CD4-positive, alpha-beta T cell treated with Interleukin-15 for 4 hours (primary cell): ENCODE data around the gene LAMP2.
A peak's percentile ranks its signal among the peaks of the same experiment; 100 is the strongest.
"Not testable (repeated sequence)": the region's sequence is repeated elsewhere in the genome, so short reads cannot be mapped to it uniquely, and the experiment has no call there.

Experiments
- DNase-seq: peaks from one replicate; pipeline ENCODE4 v3.0.0-alpha.2; 2020; ENCODE audit warnings: low spot score

LAMP2 gene

GRCh38 chrX:120468825-120469525 lies at the start of gene LAMP2:
TSS of gene LAMP2 (minus strand) at chrX:120469296. CDS start at chrX:120469169, 127 bp downstream.
- peak; percentile 76 for DNase-seq

- DNase-seq = no peak
Measured at GRCh38 chrX:120517936-120518335, 48.8 kb upstream of the LAMP2 start.

DNA sequence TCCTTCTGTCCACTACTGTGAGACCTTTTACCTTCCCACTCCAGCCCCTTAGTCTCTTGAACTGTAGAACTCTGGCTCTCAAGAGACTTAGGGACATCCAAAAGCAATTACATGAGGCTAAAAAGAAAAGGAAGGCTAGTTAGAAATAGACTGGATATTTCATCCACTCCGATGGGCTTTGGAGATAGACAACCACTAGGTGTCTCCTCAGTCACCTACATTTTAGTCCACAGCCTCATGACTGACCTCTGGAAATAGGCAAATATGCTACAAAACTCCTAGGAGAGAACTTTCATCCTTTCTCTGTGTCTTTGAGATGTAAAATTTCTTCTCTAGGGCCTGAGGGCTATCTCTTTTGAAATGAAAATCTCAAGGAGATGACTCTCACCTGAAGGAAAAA lies 45.1 kb upstream of the LAMP2 start:
- DNase-seq = no peak

- no peak for DNase-seq
Measured at GRCh38 chrX:120512627-120513026, 43.5 kb upstream of the LAMP2 start.

- no peak for DNase-seq
Measured at GRCh38 chrX:120512222-120512621, 43.1 kb upstream of the LAMP2 start.

DNA sequence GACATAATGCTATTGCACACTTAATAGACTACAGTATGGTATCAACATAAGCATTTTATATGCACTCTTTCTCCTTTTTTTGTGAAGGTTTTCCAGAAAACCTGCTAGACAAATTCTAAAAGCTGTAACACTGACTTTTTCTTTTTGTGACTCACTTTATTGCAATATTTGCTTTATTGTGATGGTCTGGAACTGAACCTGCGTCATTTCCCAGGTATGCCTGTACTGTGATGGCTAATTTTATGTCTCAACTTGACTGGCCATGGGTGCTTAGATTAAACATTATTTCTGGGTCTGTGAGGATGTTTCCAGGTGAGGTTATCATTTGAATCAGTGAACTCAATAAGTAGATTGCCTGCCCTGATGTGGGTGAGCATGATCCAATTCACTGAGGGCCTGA lies 35.5 kb upstream of the LAMP2 start:
- DNase-seq = no peak

DNA sequence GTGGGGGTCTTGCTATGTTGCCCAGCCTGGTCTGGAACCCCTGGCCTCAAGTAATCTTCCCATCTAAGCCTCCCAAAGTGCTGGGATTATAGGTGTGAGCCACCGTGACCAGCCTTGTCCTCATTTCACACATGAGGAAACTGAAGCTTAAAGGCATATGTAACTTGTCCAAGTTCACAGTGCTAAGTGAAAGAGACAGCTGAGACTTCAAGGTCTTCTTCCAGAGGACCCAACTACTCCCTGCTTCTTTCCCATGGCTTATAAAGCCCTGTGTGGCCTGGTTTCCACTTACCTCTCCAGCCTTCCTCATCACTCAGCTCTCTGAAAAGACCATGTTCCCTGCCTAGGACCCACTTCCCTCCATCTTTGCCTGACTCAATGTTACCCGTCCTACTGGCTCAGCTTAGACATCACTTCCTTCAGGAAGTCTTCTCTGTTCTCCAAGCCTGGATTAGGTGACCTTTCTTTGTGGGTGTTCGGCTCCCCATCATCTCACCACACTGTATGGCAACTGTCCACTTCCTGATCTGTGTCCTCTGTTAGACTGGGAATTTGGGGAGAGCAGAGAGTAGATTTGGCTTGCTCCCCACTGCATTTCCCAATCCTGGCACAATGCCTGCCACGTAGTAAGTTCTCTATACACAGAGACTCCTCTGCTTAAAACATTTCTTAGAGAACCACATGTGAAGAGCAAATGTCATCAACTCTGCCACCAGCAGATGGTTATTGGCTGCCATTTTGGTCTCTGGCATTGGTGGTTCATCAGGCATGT lies 30.4 kb upstream of the LAMP2 start:
- DNase-seq = no peak

DNA sequence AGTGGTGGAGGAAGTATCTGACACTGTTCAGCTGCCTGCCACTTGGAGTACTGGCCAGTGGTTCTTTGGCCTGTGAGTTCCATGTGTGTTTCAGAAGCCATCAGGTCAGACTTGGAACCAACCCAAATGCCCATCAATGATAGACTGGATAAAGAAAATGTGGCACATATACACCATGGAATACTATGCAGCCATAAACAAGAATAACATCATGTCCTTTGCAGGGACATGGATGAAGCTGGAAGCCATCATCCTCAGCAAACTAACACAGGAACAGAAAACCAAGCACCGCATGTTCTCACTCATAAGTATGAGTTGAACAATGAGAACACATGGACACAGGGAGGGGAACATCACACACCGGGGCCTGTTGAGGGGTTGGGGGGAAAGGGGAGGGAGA lies 21.0 kb upstream of the LAMP2 start:
- DNase-seq = not testable (repeated sequence)

DNA sequence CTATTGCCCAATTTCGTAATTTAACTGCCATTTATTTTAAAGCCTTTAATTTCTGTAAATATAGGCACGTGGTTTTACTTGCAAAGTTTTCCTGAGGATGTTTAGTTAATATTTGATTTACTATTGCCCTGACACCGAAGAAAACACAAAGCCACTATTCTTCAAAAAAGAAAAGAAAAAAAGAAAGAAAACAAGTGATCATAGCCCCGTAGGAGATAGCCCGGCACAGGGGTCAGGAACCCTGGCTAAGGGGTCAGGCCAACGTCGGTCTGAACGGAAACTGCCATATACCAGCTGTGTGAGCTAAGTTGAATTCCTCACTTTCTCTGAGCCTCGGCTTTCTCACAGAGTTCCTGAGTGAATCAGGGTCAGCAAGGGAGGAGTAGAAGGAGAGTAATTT lies 17.7 kb upstream of the LAMP2 start:
- no peak for DNase-seq

DNA sequence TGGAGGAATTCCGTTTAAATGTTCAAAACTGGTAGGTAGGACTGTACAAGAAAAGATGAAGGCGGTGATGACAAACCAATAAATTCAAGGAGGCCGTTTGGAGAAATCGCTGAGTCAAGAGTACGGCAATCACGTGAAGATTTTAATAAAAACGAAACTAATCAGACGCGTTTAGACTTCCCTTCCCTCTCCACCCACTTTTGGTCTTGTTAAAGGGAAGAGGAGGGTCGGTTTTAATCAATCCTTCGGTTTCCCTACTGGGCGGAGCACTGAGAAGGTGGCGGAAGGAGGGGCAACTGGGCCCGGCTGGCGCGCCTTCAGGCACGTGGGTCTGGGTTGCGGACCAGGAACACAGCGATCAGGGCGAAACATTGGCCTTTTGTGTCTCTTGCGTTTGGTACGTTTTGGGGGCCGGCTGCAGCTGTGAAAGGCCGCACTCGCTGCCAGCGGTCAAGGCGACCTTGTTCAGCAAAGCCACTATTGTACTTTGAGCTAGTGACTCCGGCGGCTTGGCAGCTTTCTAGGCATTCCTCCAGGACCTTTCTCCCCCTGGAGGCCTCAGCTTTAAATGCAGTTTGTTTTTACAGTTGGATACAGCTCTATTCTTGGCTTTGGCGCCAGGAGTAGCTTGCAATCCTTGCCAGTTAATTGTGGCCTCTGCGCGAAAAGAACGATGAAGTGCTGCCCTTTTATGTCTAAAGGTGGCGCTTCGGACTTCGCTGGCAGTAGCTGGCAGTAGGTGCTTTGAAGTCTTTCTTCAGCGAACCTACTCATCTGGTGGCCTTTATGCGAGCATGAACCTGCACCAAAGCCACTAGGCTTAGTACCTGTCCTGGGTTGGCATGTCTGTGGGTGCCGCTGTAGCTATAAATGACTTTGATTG lies 16.8 kb upstream of the LAMP2 start:
- peak; percentile 60 for DNase-seq

DNA sequence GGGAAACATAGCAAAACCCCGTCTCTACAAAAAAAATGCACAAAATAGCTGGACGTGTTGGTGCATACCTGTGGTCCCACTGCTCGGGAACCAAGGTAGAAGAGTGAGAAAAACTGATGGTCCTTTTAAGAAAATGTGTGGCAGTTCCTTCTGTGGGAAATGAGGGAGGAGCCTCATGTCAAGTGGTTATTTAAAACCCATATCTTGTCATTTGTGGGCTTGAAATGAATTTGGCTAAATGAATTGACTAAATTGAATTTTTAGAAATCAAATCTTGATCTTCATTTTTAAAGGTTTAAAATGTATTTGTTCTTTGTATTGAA lies 16.2 kb upstream of the LAMP2 start:
- no peak for DNase-seq

DNA sequence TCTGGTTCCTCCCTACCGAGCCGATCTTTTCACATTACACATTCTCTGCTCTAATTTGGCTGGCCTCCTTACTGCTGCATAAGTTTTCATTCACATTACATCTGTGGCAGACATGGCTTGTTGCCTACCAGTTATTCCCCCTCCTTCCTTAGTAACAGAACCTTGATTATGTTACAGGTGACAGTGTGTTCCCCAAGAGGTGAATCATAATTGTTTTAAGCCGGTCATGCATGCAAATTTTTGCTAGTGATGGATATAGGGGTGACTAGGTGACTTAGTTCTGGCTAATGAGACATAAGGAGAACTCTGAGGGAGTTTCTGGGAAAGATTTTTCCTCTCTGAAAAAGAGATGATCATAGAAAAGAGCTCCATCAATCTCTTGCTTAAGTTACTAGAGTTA lies 8.4 kb upstream of the LAMP2 start:
- no peak for DNase-seq

- DNase-seq = no peak
Measured at GRCh38 chrX:120476714-120477113, 7.6 kb upstream of the LAMP2 start.

DNA sequence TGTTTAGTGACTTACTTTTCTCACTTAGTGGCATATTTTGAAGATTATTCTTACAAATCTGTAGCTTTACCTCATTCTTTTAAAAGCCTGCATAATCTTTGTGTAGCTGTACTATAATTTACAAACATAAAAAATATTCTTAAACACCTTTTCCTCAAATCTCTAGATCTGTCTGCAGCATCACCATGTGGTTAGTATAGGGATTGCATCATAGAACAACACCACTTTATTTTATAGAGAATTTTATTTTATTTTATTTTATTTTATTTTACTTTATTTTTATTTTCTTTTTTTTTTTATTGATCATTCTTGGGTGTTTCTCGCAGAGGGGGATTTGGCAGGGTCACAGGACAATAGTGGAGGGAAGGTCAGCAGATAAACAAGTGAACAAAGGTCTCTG lies 6.4 kb upstream of the LAMP2 start:
- DNase-seq = peak; percentile 32

DNA sequence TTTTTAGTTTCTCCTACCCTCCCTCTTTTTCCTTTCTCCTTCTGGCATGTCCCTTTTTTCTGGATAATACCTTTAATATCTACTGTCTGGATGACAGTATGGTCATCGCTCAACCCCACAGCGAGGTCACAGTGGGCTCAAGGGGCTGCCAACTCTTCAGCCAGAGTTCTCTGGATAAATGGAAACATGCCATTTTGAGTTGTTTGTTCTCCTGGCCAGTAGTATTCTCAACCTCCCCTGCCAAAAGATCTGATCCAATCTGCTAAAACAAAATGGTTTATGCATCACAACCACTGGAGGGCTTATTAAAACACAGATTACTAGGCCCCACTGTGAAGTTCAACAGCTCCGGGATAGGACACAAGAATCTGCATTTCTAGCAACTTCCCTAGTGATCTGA lies 5.0 kb upstream of the LAMP2 start:
- no peak for DNase-seq

GRCh38 chrX:120469657-120470056 lies 561 bp upstream of the LAMP2 start:
- DNase-seq = not testable (repeated sequence)

DNA sequence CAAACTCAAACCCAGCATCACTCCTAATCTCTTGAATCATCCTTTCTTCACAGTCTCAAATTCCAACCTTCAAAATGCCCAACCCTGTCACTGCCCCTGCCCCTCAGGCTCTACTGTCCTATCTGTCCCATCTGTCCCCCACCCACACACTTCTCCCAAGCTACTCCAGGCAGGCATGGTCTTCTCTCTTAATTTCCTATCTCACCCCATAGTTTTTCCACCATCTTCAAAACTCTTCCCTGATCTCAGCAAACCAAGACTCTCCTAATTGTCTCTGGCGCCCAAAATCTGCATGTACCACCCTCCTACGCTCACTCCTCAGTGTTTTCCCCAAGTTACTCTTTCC lies 644 bp downstream of the LAMP2 start:
- DNase-seq = no peak

DNA sequence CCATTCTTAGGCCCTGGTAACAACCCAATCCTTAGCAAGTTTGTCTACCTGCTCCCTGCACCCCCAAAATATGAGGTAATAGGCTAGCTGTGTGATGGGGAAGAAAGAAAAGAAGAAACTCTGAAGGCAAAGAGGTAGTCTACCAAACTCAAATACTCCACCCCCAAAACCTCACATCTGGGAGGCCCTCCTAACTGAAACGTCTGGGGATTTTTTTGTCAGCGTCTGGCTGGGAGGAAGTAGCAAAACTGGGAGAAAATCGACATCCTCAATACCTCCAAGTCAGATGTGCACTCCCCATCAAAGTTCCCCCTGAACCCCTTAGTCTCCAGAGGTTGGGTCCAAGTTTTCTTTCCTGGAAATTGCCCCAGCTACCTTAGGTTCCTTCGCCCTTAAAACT lies 1.0 kb downstream of the LAMP2 start:
- DNase-seq = no peak

DNA sequence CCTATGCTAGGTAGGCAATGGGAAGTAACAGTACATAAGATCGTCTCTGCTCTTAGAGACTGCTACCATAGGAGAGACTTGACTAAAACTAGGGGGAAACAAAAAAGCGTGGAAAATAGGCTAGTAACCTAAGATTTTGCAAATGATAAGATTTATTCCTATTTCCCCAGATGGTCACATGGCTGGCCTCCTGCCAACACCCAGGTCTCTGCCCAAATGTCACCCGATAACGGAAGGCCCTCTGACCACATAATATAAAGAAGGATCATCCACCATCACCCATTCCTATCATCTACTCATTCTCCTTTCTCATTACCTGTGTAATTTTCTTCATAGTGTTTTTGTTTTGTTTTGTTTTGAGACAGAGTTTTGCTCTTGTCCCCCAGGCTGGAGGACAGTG lies 4.7 kb downstream of the LAMP2 start:
- no peak for DNase-seq

GRCh38 chrX:120463241-120463640 lies 5.9 kb downstream of the LAMP2 start:
- no peak for DNase-seq

- DNase-seq = no peak
Measured at GRCh38 chrX:120462370-120462769, 6.7 kb downstream of the LAMP2 start.

GRCh38 chrX:120459309-120459708 lies 9.8 kb downstream of the LAMP2 start:
- no peak for DNase-seq

DNA sequence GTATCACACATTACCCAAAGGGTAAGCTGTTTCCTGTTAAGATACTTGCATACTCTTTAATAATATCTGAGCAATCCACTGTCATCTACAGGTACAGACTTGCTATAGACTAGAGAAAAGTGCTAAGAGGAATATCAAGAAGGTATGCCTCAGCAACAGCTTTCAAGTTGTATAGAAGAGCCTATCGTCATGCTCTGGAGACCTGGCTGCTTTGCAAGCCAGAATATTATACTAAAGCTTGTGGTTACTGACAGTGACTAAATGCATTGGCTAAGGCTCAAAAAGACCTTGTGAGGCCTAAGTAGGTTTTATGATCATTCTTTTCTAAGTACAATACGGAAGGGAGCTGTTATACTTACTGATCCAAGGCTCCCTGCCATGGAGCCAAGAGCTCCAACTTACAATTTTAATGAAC lies 11.3 kb downstream of the LAMP2 start:
- DNase-seq = peak; percentile 38
